H1 (cell line): ENCODE results near the gene STX2. TPM values are rescaled to one million over a fixed set of nuclear protein-coding genes. Genes with fewer than 3 reads are reported as not detected.

Experiments
- CTCF ChIA-PET: fragments of 300-600 bp; sonication (Branson Sonifier 250); formaldehyde crosslinking; loops from one replicate; lab custom pipeline; 2021; ENCODE audit not compliant: partially characterized antibody; lab: Charles Lee
- POLR2A ChIA-PET: fragments of 300-600 bp; sonication (Branson Sonifier 250); formaldehyde crosslinking; loops from one replicate; lab custom pipeline; 2021; ENCODE audit warnings: inconsistent platforms; ENCODE audit not compliant: partially characterized antibody; lab: Charles Lee
- DNase-seq, 2 experiments: peaks; one replicate each; pipeline versions ENCODE4 v3.0.0 to v3.0.0-alpha.2; 2010 to 2022; ENCODE audit warnings: low spot score in 2 of 2, low read depth in 1 of 2, mixed read lengths in 1 of 2
- FAIRE-seq: peaks from 2 replicates; lab custom pipeline; 2011; peaks lifted over from hg19 to GRCh38; lab: Jason Lieb, UNC
- H2AFZ ChIP-seq: 2 replicates; pipeline ENCODE4 v1.8.1; 2012; ENCODE audit warnings: low read length, inconsistent platforms
- H2AK5ac ChIP-seq: 2 replicates; pipeline ENCODE4 v1.6.1; 2013; ENCODE audit warnings: low read depth, low read length
- H2BK120ac ChIP-seq: replicated peaks from 2 replicates; pipeline ENCODE3; 2013; ENCODE audit warnings: low read depth, low read length, inconsistent platforms
- H2BK12ac ChIP-seq: 2 replicates; pipeline ENCODE4 v1.6.1; 2013; ENCODE audit warnings: low read depth, low read length
- H2BK15ac ChIP-seq: 2 replicates; pipeline ENCODE4 v1.6.1; 2013; ENCODE audit warnings: low read length
- H2BK20ac ChIP-seq: 2 replicates; pipeline ENCODE4 v1.6.1; 2013; ENCODE audit warnings: low read length
- H2BK5ac ChIP-seq: 2 replicates; pipeline ENCODE4 v1.6.1; 2013; ENCODE audit warnings: low read depth, low read length
- H3K14ac ChIP-seq: 2 replicates; pipeline ENCODE4 v1.6.1; 2013; ENCODE audit warnings: inconsistent platforms; ENCODE audit not compliant: insufficient read length
- H3K18ac ChIP-seq: 2 replicates; pipeline ENCODE4 v1.6.1; 2013; ENCODE audit warnings: low read length; ENCODE audit errors: extremely low read depth
- H3K23ac ChIP-seq: 2 replicates; pipeline ENCODE4 v1.6.1; 2013; ENCODE audit warnings: inconsistent platforms; ENCODE audit not compliant: insufficient read length
- H3K23me2 ChIP-seq: 2 replicates; pipeline ENCODE4 v1.6.1; 2013; ENCODE audit warnings: low read depth, low read length
- H3K27ac ChIP-seq: 2 replicates; pipeline ENCODE4 v1.6.1; 2011; ENCODE audit warnings: low read depth, low read length, inconsistent platforms
- H3K27me3 ChIP-seq, 4 experiments: replicated peaks in 1 of 4; 1 replicate in 1 of 4; 2 replicates in 3 of 4; pipeline versions ENCODE4 v1.6.1 to v1.8.1; 2011 to 2013; ENCODE audit warnings: low read length in 3 of 4, mild to moderate bottlenecking in 3 of 4, inconsistent platforms in 2 of 4, mixed read lengths in 2 of 4, moderate library complexity in 1 of 4; ENCODE audit not compliant: control insufficient read depth in 3 of 4, insufficient read depth in 3 of 4; ENCODE audit errors: extremely low read depth in 1 of 4
- H3K36me3 ChIP-seq, 4 experiments: 2 replicates each; pipeline versions ENCODE4 v1.6.1 to v1.8.1; 2011 to 2013; ENCODE audit warnings: mild to moderate bottlenecking in 4 of 4, low read length in 3 of 4, moderate library complexity in 2 of 4, control low read depth in 1 of 4, inconsistent platforms in 1 of 4; ENCODE audit not compliant: insufficient read depth in 4 of 4, control insufficient read depth in 2 of 4
- H3K4ac ChIP-seq: replicated peaks from 2 replicates; pipeline ENCODE3; 2013; ENCODE audit warnings: low read length, low read depth, mixed read lengths, inconsistent platforms; ENCODE audit not compliant: insufficient read length
- H3K4me1 ChIP-seq, 4 experiments: replicated peaks in 1 of 4; 1 replicate in 1 of 4; 2 replicates in 3 of 4; pipeline versions ENCODE4 v1.6.1 to v1.8.1; 2011 to 2013; ENCODE audit warnings: low read length in 3 of 4, inconsistent platforms in 2 of 4, mixed read lengths in 1 of 4; ENCODE audit not compliant: insufficient read depth in 4 of 4, control insufficient read depth in 3 of 4
- H3K4me2 ChIP-seq, 2 experiments: 2 replicates each; pipeline versions ENCODE4 v1.6.1 to v1.8.1; 2011 to 2013; ENCODE audit warnings: low read depth in 2 of 2, low read length in 2 of 2, control low read depth in 1 of 2, inconsistent platforms in 1 of 2, mild to moderate bottlenecking in 1 of 2; ENCODE audit not compliant: insufficient read depth in 1 of 2
- H3K4me3 ChIP-seq, 4 experiments: fragments of 200-600, 300-600 bp in 1 of 4; sonication (generic), shearing (Covaris generic), sonication (Bioruptor Twin) in 1 of 4; 2 replicates each; pipeline versions ENCODE4 v1.5.1 to v1.8.1; 2011 to 2016; ENCODE audit warnings: low read length in 4 of 4, low read depth in 3 of 4, control low read depth in 2 of 4, inconsistent platforms in 2 of 4, mild to moderate bottlenecking in 2 of 4, mixed read lengths in 1 of 4, moderate library complexity in 1 of 4; ENCODE audit not compliant: insufficient read depth in 2 of 4; ENCODE audit errors: extremely low read depth in 1 of 4
- H3K56ac ChIP-seq: replicated peaks from 2 replicates; pipeline ENCODE3; 2013; ENCODE audit warnings: low read depth, mild to moderate bottlenecking, mixed read lengths, low read length, inconsistent platforms; ENCODE audit not compliant: insufficient read length
- H3K79me1 ChIP-seq: 2 replicates; pipeline ENCODE4 v1.6.1; 2013; ENCODE audit warnings: low read depth, low read length, control low read depth
- H3K79me2 ChIP-seq, 2 experiments: 2 replicates each; pipeline versions ENCODE4 v1.6.1 to v1.8.1; 2012 to 2013; ENCODE audit warnings: low read length in 2 of 2, mild to moderate bottlenecking in 2 of 2, inconsistent platforms in 1 of 2; ENCODE audit not compliant: insufficient read depth in 2 of 2, control insufficient read depth in 1 of 2
- H3K9ac ChIP-seq, 4 experiments: replicated peaks in 1 of 4; 1 replicate in 1 of 4; 2 replicates in 3 of 4; pipeline versions ENCODE4 v1.6.1 to v1.8.1; 2011 to 2013; ENCODE audit warnings: low read depth in 3 of 4, low read length in 3 of 4, control low read depth in 2 of 4, mild to moderate bottlenecking in 2 of 4, moderate library complexity in 2 of 4, inconsistent platforms in 1 of 4; ENCODE audit errors: extremely low read depth in 1 of 4
- H3K9me3 ChIP-seq, 2 experiments: 2 replicates each; pipeline versions ENCODE4 v1.6.1 to v1.8.1; 2012 to 2013; ENCODE audit warnings: mild to moderate bottlenecking in 2 of 2, moderate library complexity in 2 of 2, control low read depth in 1 of 2, inconsistent platforms in 1 of 2, low read depth in 1 of 2, low read length in 1 of 2, mixed read lengths in 1 of 2; ENCODE audit not compliant: insufficient read depth in 2 of 2
- H4K20me1 ChIP-seq, 2 experiments: replicated peaks in 1 of 2; 2 replicates each; pipeline versions ENCODE3 to v1.8.1; 2011 to 2013; ENCODE audit warnings: inconsistent platforms in 2 of 2, low read length in 2 of 2, mild to moderate bottlenecking in 1 of 2; ENCODE audit not compliant: insufficient read depth in 2 of 2, control insufficient read depth in 1 of 2
- H4K5ac ChIP-seq: 2 replicates; pipeline ENCODE4 v1.6.1; 2013; ENCODE audit warnings: low read length, low read depth, mixed read lengths, inconsistent platforms; ENCODE audit not compliant: insufficient read length
- H4K8ac ChIP-seq: 2 replicates; pipeline ENCODE4 v1.8.0; 2013; ENCODE audit warnings: mild to moderate bottlenecking, moderate library complexity, low read length, inconsistent platforms; ENCODE audit not compliant: insufficient read depth; ENCODE audit errors: extremely low read depth
- H4K91ac ChIP-seq: replicated peaks from 2 replicates; pipeline ENCODE3; 2013; ENCODE audit warnings: low read length, mixed read lengths, inconsistent platforms; ENCODE audit not compliant: insufficient read length
- ATF2 ChIP-seq: IDR thresholded peaks from 2 replicates; pipeline ENCODE4 v1.6.1; 2012; ENCODE audit warnings: low read length, inconsistent platforms
- BCL11A ChIP-seq, 2 experiments: IDR thresholded peaks; one replicate each; pipeline ENCODE4 v1.6.1; 2011; ENCODE audit warnings: low read depth in 2 of 2, low read length in 2 of 2, mild to moderate bottlenecking in 2 of 2
- CTCF ChIP-seq, 3 experiments: IDR thresholded peaks; 1 replicate in 2 of 3; 2 replicates in 1 of 3; pipeline versions ENCODE4 v1.5.1 to v1.6.1; 2011; ENCODE audit warnings: low read length in 3 of 3, mild to moderate bottlenecking in 3 of 3, inconsistent platforms in 2 of 3, low read depth in 1 of 3, moderate library complexity in 1 of 3; ENCODE audit not compliant: insufficient read depth in 1 of 3; ENCODE audit errors: control extremely low read depth in 1 of 3
- FOSL1 ChIP-seq: IDR thresholded peaks from 2 replicates; pipeline ENCODE4 v1.6.1; 2011; ENCODE audit warnings: mild to moderate bottlenecking, low read depth, low read length, moderate library complexity; ENCODE audit not compliant: insufficient read depth
- GABPA ChIP-seq: IDR thresholded peaks from 2 replicates; pipeline ENCODE4 v1.6.1; 2011; ENCODE audit warnings: mild to moderate bottlenecking, low read length, moderate library complexity, borderline replicate concordance; ENCODE audit not compliant: insufficient read depth
- NANOG ChIP-seq: IDR thresholded peaks from 2 replicates; pipeline ENCODE4 v1.6.1; 2011; ENCODE audit warnings: low read length, low read depth, mild to moderate bottlenecking, inconsistent platforms; ENCODE audit not compliant: insufficient read depth, poor library complexity, severe bottlenecking
- RFX5 ChIP-seq: IDR thresholded peaks from 2 replicates; pipeline ENCODE4 v1.6.1; 2011; ENCODE audit warnings: low read depth, low read length, improper control_type of control experiment, borderline replicate concordance
- TEAD4 ChIP-seq: IDR thresholded peaks from 2 replicates; pipeline ENCODE4 v1.6.1; 2012; ENCODE audit warnings: low read depth, low read length, inconsistent platforms, mixed read lengths
- WGBS, 2 experiments: shearing (Covaris generic) in 1 of 2; methylation state at CpG; one replicate each; pipeline versions ENCODE4 v1.1.6 to v1.1.7; 2013 to 2015; ENCODE audit warnings: low lambda C conversion rate in 2 of 2, mixed read lengths in 2 of 2, inconsistent platforms in 1 of 2, low coverage in 1 of 2, missing lambda C conversion rate in 1 of 2; ENCODE audit not compliant: insufficient replicate concordance in 2 of 2, insufficient coverage in 1 of 2, insufficient read length in 1 of 2; ENCODE audit errors: extremely low coverage in 1 of 2, missing lambda C conversion rate in 1 of 2; 5-methylcytosine and 5-hydroxymethylcytosine counted together
- polyA plus RNA-seq, 7 experiments: library from polyadenylated mRNA; depleted of rRNA in 3 of 7; stranded (reverse) in 5 of 7; unstranded in 2 of 7; fragments of >200 nt in 5 of 7; fragments of 200-250 nt in 2 of 7; gene quantifications; 1 replicate in 5 of 7; 2 replicates in 1 of 7; 4 replicates in 1 of 7; pipeline versions ENCODE4 v1.2.1 to v1.2.3, GENCODE V29; 2011 to 2013; ENCODE audit warnings: missing spikeins in 2 of 7, mixed read lengths in 2 of 7
- total RNA-seq: library from RNA; stranded (reverse); fragmentation: NEBNext Ultra II Directional; extraction: Animal tissue kit (Norgen Biotek cat#: 25700); gene quantifications from 2 replicates; pipeline ENCODE4 v1.2.1, GENCODE V29; 2021

The STX2 gene
- total and polyA plus RNA-seq, 2 of the 8 experiments (the other 6 are each of a cell fraction or from before 2014, with no cell fraction given): 20.0 to 26.3 TPM

GRCh38 chr12:130831876-130832405 is 7.1 kb downstream of the STX2 start:
- Histone ChIP-seq H3K4me3 (no peak overlapping the region), H4K91ac (no peak overlapping the region), H4K20me1 (no peaks in the 10 kb centered on the region), H2BK20ac (no peak overlapping the region), H3K9me3 (no peaks in the 10 kb centered on the region), H3K79me2 (peaks cover 0 to 56% of the 10 kb centered on the region in 2 experiments; a peak in 1 of 4 replicates), H3K4me1 (peaks cover 5 to 24% (median 13%) of the 10 kb centered on the region in 4 experiments), H3K23me2 (no peaks in the 10 kb centered on the region), H2AFZ (no peak overlapping the region), H3K18ac (no peak overlapping the region), H3K36me3 (no peaks in the 10 kb centered on the region; a peak in 1 of 8 replicates), H2BK5ac (no peak overlapping the region), H2BK15ac (no peak overlapping the region), H3K56ac (no peak overlapping the region), H3K4me2 (no peak overlapping the region), H3K79me1 (peaks cover 9% of the 10 kb centered on the region), H3K27ac (no peak overlapping the region), H4K8ac (no peak overlapping the region), H2BK12ac (no peak overlapping the region), H4K5ac (no peak overlapping the region), H2BK120ac (no peak overlapping the region), H2AK5ac (no peak overlapping the region), H3K27me3 (no peaks in the 10 kb centered on the region), H3K4ac (peak overlapping the region; percentile 32), H3K9ac (no peak overlapping the region), H3K23ac (no peak overlapping the region), H3K14ac (no peak overlapping the region)
- ChIA-PET CTCF (interaction anchor here (1.0 to 6.3 kb wide), 7 partner anchors 12 to 284 kb away, joined by 3 to 33 read pairs (median 4); no protein-coding TSS in a partner anchor), POLR2A (interaction anchor here (0.8 to 5.2 kb wide), 9 partner anchors 14 to 46 kb away, joined by 3 to 29 read pairs (median 4); no protein-coding TSS in a partner anchor)
- 91% methylated on average over 5 of the region's 5 CpGs; no CpG with 5 or more reads in 1 of the 2 experiments for WGBS, 2 experiments
- FAIRE-seq (no peak), DNase-seq (no peak)
- TF ChIP-seq BCL11A (IDR thresholded peaks at IDR 0.05; ENCODE audit: low read depth in 2 of 2, low read length in 2 of 2) (no peak), FOSL1 (no peak), GABPA (no peak), NANOG (no peak), TEAD4 (no peak), RFX5 (no peak), ATF2 (no peak), CTCF (IDR thresholded peaks at IDR 0.05; ENCODE audit: control extremely low read depth in 1 of 3, insufficient read depth in 1 of 3, low read depth in 1 of 3, low read length in 3 of 3) (no peak)
